AG09319 (cell line): ENCODE measurements around the gene FITM2.
"Not testable (repeated sequence)": the region's sequence is repeated elsewhere in the genome, so short reads cannot be mapped to it uniquely, and the experiment has no call there.

Experiments
- DNase-seq: peaks from one replicate; pipeline ENCODE4 v3.0.0-alpha.2; 2010; ENCODE audit warnings: low read depth; ENCODE audit errors: extremely low read depth
- TF ChIP-seq, protein P1 (sequence below): IDR thresholded peaks from 2 replicates; pipeline ENCODE4 v1.5.1; 2011; ENCODE audit warnings: low read depth, mild to moderate bottlenecking, inconsistent platforms, low read length, moderate library complexity

FITM2 gene

DNA sequence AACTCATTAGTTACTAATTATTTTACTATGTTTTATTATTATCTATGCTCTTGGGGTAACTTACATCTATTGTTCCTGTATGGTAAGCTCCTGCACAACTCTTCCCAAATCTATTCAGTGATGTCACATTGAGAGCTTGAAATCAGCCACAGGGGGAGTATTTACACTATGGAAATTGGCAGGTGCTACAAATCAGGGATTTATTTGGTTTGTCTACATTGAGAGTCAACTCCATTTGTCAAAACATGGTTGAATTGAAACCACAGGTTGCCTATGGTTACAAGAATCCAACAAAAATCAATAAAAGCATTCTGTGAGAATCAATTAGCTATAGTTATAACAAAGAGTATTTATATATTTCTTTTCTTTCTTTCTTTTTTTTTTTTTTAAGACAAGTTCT, 3.9 kb upstream of the FITM2 start:
- no peak for DNase-seq
- TF ChIP-seq, protein P1, sequence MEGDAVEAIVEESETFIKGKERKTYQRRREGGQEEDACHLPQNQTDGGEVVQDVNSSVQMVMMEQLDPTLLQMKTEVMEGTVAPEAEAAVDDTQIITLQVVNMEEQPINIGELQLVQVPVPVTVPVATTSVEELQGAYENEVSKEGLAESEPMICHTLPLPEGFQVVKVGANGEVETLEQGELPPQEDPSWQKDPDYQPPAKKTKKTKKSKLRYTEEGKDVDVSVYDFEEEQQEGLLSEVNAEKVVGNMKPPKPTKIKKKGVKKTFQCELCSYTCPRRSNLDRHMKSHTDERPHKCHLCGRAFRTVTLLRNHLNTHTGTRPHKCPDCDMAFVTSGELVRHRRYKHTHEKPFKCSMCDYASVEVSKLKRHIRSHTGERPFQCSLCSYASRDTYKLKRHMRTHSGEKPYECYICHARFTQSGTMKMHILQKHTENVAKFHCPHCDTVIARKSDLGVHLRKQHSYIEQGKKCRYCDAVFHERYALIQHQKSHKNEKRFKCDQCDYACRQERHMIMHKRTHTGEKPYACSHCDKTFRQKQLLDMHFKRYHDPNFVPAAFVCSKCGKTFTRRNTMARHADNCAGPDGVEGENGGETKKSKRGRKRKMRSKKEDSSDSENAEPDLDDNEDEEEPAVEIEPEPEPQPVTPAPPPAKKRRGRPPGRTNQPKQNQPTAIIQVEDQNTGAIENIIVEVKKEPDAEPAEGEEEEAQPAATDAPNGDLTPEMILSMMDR = no peak

DNA sequence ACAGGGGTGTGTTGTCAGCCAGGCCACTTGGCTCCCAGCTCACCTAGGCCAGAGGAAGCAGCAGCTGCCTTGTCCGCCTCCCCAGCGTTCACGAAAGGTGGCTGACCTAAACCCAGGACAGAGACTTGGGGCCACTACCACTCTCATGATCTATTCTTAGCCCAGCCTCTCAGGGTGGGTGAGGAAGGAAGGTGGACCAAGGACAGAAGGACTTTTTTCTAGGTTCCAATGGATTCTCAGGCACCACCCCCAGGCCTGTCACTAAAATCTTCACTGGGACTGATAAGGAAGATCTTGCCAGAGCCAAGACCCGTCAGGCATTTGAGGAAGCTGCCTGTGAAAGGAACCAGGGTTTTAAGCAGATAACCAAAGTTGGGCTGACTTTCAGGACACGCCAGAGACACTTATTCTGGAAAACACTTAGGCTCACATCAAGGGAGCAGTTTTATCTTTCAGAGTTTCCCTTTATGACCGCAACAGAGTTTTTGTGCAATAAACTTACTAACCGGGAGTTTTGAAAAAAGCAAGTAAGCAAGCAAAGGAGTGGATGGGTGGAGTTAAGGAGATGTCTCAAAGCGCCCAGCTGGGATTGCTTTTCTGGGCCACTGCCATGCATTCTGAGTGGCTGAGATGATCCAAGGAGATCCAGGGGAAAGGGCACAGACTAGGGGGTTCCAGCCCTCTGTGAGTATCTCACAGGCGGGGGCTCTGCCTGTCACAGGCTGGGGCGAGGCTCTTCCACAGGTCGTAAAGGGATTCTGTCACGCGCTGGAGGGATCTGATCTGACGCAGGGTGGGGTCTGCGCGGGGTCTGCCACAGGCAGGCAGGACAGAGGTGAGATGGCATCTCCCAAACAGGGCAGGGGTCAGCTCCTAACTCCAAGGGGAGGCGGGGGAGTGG, 989 bp downstream of the FITM2 start:
- peak; percentile 14 for DNase-seq
- TF ChIP-seq, protein P1 = no peak

DNA sequence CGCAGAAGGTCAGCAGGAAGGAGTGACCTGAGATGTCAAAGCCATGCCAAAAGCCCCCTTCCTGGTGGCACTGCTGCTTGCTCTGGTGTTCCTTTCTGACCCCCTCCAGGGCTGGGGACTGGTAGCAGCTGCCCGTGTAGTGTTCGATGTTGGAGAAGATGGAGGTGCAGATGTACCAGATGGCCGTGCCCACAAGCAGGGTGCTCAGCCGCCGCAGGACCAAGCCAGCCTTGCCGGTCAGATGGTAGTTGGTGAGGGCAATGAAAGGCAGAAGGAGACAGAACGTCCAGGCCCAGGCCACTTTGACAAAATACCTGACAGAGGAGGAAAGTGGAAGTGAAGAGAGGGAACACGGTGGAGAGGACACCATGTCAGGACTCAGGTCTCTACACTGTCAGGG, 4.1 kb downstream of the FITM2 start:
- no peak for DNase-seq
- TF ChIP-seq, protein P1 = no peak

DNA sequence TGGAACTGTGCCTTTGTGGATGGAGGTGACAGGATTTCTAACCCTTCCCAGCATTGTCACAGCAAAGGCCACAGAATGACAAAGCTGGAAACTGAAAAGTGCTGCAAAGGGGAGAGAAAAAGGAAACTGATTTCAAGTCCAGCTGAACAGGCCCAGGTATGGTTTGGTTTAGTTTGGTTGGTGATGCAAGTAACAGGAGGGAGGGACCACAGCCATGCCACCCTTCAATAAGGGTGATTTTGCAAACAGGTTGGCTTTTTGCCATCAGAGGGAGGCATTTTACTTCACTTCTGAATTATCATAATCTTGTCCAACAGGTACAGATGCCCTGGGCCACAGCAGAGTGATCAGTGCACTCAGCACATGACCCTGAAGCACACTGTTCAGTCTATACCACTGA, 6.6 kb downstream of the FITM2 start:
- no peak for DNase-seq
- TF ChIP-seq, protein P1 = no peak

DNA sequence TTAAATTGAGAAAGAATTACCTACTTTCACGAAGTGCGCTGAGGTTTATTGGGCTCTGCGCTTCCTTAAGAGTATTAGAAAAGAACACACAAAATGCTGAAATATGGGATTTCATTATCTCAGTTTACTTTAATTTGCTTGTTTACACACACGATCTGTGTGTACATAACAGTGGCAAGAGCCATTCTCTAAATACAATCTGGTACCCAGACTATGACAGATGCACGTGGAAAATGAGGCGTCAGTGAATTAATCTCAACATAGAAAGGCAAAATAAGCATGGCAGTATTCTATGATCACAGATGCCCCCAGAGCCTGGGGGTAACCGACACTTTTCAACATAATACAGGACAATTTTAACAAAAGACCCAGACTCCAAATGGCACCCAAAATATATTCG, 8.3 kb downstream of the FITM2 start:
- TF ChIP-seq, protein P1 = no peak
- no peak for DNase-seq

DNA sequence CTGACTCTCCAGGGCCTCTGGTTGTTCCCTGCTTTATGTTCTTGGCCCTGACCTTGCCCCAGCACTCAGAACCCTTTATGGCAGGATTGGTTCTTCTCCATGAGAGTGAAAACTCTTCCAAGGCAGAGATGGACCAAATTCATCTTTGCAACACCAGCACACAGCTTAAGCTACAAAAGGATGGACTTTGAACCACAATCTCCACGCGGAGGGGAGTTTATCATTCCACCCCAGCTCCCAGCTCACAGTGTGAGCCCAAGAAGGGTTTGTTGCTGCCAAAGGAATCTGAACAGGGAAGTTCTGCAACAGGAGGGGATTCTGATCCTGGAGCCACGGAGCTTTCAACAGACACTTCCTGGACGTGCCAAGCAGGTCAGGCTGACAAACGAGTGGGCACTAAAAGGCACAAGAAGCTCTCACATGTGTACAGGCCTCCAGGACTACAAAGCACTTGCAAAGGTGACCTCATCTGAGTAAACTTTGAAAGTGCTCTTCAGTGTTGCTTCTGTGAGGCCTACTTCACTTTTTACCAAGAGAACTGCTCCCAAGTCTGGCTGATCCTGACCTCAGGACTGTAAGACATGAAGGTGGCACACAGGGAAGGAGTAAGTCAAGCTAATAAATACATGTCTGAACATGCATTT, 8.9 kb downstream of the FITM2 start:
- no peak for DNase-seq
- TF ChIP-seq, protein P1 = no peak

DNA sequence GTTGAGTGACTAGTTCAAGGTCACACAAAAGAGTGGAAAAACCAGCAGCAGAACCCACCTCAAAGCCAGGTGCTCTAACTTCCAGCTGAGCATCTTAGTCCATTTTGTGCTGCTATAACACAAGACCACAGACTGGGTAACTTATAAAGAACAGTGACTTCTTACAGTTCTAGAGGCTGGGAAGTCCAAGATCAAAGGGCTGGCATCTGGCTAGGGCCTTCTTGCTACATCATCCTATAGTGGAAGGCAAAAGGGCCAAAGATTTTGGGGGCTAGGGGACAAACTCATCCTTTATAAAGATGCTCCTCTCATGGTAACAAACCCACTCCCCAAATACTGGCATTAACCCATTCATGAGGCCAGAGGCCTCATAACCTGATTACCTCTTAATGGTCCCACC, 9.7 kb downstream of the FITM2 start:
- TF ChIP-seq, protein P1 = no peak
- DNase-seq = no peak

DNA sequence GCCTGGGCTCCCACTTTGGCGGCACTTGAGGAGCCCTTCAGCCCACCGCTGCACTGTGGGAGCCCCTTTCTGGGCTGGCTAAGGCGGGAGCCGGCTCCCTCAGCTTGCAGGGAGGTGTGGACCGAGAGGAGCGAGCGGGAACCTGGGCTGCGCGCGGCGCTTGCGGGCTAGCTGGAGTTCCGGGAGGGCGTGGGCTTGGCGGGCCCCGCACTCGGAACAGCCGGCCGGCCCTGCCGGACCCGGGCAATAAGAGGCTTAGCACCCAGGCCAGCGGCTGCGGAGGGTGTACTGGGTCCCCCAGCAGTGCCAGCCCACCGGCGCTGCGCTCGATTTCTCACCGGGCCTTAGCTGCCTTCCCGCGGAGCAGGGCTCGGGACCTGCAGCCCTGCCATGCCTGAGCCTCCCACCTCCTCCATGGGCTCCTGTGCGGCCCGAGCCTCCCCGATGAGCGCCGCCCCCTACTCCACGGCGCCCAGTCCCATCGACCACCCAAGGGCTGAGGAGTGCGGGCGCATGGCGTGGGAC, 11.9 kb downstream of the FITM2 start:
- not testable (repeated sequence) for DNase-seq
